ENCODE data around the gene ZNF205. TPM values are rescaled to one million over a fixed set of nuclear protein-coding genes. Genes with fewer than 3 reads are reported as not detected.

ZNF205 gene
- total RNA-seq, 1 donor from 2014 or later, result 23.9 TPM

- peaks cover 27% of the 10 kb centered on the region for H3K27me3 Mint-ChIP-seq
- H3K4me1 Mint-ChIP-seq (ENCODE audit: low read depth), result peaks cover 3% of the 10 kb centered on the region
- H3K4me3 Mint-ChIP-seq (ENCODE audit: low read depth), result peak overlapping the region; percentile 87
- H3K27ac Mint-ChIP-seq, result peak overlapping the region; percentile 94
- H3K9me3 Mint-ChIP-seq (ENCODE audit: low read depth), result no peaks in the 10 kb centered on the region
- TF ChIP-seq CTCF (IDR thresholded peaks at IDR 0.05; ENCODE audit: unreplicated experiment), result peak; percentile 56
- DNase-seq (ENCODE audit: low spot score, unreplicated experiment), result peak; percentile 51
- H3K36me3 Mint-ChIP-seq (ENCODE audit: insufficient read depth), result no peaks in the 10 kb centered on the region
Measured at GRCh38 chr16:3149630-3150345, 37.4 kb downstream of the ZNF205 start.

GRCh38 chr16:3150346-3151218, 38.2 kb downstream of the ZNF205 start:
- Mint-ChIP-seq H3K27ac (peak overlapping the region; percentile 98), H3K36me3 (ENCODE audit: insufficient read depth) (no peaks in the 10 kb centered on the region), H3K9me3 (ENCODE audit: low read depth) (no peaks in the 10 kb centered on the region), H3K4me1 (ENCODE audit: low read depth) (peaks cover 3% of the 10 kb centered on the region), H3K27me3 (peaks cover 32% of the 10 kb centered on the region), H3K4me3 (ENCODE audit: low read depth) (peak overlapping the region; percentile 87)
- peak; percentile 98 for DNase-seq (ENCODE audit: low spot score, unreplicated experiment)
- TF ChIP-seq CTCF (IDR thresholded peaks at IDR 0.05; ENCODE audit: unreplicated experiment), result no peak

- no peaks in the 10 kb centered on the region for H3K36me3 Mint-ChIP-seq (ENCODE audit: insufficient read depth)
- H3K27ac Mint-ChIP-seq, result peak overlapping the region; percentile 99
- no peaks in the 10 kb centered on the region for H3K9me3 Mint-ChIP-seq (ENCODE audit: low read depth)
- TF ChIP-seq CTCF (IDR thresholded peaks at IDR 0.05; ENCODE audit: unreplicated experiment), result no peak
- peak overlapping the region; percentile 69 for H3K4me3 Mint-ChIP-seq (ENCODE audit: low read depth)
- peaks cover 38% of the 10 kb centered on the region for H3K27me3 Mint-ChIP-seq
- H3K4me1 Mint-ChIP-seq (ENCODE audit: low read depth), result peaks cover 3% of the 10 kb centered on the region
- no peak for DNase-seq (ENCODE audit: low spot score, unreplicated experiment)
Measured at GRCh38 chr16:3152027-3152276, 39.6 kb downstream of the ZNF205 start.

GRCh38 chr16:3152277-3152990, 40.0 kb downstream of the ZNF205 start:
- Mint-ChIP-seq H3K4me3 (ENCODE audit: low read depth) (peak overlapping the region; percentile 69), H3K27ac (peak overlapping the region; percentile 99), H3K27me3 (peaks cover 41% of the 10 kb centered on the region), H3K9me3 (ENCODE audit: low read depth) (no peaks in the 10 kb centered on the region), H3K4me1 (ENCODE audit: low read depth) (peaks cover 3% of the 10 kb centered on the region), H3K36me3 (ENCODE audit: insufficient read depth) (no peaks in the 10 kb centered on the region)
- peak; percentile 71 for DNase-seq (ENCODE audit: low spot score, unreplicated experiment)
- peak; percentile 39 for TF ChIP-seq CTCF (IDR thresholded peaks at IDR 0.05; ENCODE audit: unreplicated experiment)

- Mint-ChIP-seq H3K9me3 (ENCODE audit: low read depth) (no peaks in the 10 kb centered on the region), H3K27me3 (peaks cover 45% of the 10 kb centered on the region), H3K27ac (peak overlapping the region; percentile 99), H3K4me1 (ENCODE audit: low read depth) (peaks cover 7% of the 10 kb centered on the region), H3K36me3 (ENCODE audit: insufficient read depth) (no peaks in the 10 kb centered on the region), H3K4me3 (ENCODE audit: low read depth) (peak overlapping the region; percentile 69)
- DNase-seq (ENCODE audit: low spot score, unreplicated experiment), result no peak
- no peak for TF ChIP-seq CTCF (IDR thresholded peaks at IDR 0.05; ENCODE audit: unreplicated experiment)
Measured at GRCh38 chr16:3152991-3153368, 40.6 kb downstream of the ZNF205 start.
